K562 (cell line): ENCODE data around the gene ZG16B. TPM values are rescaled to one million over a fixed set of nuclear protein-coding genes. Genes with fewer than 3 reads are reported as not detected.

Experiments
- CBFB ChIP-seq: sonication (generic); formaldehyde crosslinking; IDR thresholded peaks from 2 replicates; pipeline ENCODE4 v1.4.0; 2020; ENCODE audit warnings: mild to moderate bottlenecking, missing genetic modification reagents
- CREM ChIP-seq: IDR thresholded peaks from 2 replicates; pipeline ENCODE4 v1.6.1; 2014; ENCODE audit warnings: antibody characterized with exemption, low read depth
- DEAF1 ChIP-seq: fragments of 450-650 bp; formaldehyde crosslinking; IDR thresholded peaks from 2 replicates; pipeline ENCODE4 v1.4.0; 2020; ENCODE audit warnings: mild to moderate bottlenecking, moderate library complexity
- E2F3 ChIP-seq: fragments of 250-450 bp; sonication (Bioruptor Pico); IDR thresholded peaks from 2 replicates; pipeline ENCODE4 v1.4.0; 2020; ENCODE audit warnings: mild to moderate bottlenecking
- E2F5 ChIP-seq: sonication (generic); formaldehyde crosslinking; IDR thresholded peaks from 2 replicates; pipeline ENCODE4 v1.8.0; 2022; ENCODE audit warnings: mild to moderate bottlenecking, missing genetic modification reagents
- FOXK2 ChIP-seq, 2 experiments: fragments of 450-650 bp; IDR thresholded peaks in 1 of 2; conservative IDR thresholded peaks in 1 of 2; 2 replicates each; pipeline ENCODE4 v1.6.1; 2016; ENCODE audit warnings: low read depth in 2 of 2, mild to moderate bottlenecking in 1 of 2
- GABPB1 ChIP-seq: sonication (generic); formaldehyde crosslinking; IDR thresholded peaks from 2 replicates; pipeline ENCODE4 v1.8.0; 2022; ENCODE audit warnings: mild to moderate bottlenecking, missing genetic modification reagents
- HMG20B ChIP-seq: fragments of 250-450 bp; sonication (Bioruptor Pico); IDR thresholded peaks from 2 replicates; pipeline ENCODE4 v1.5.0; 2021; ENCODE audit warnings: mild to moderate bottlenecking
- KDM1A ChIP-seq, 2 experiments: fragments of 450-650 bp; IDR thresholded peaks; 2 replicates each; pipeline ENCODE4 v1.6.1; 2016; ENCODE audit warnings: mild to moderate bottlenecking in 2 of 2
- L3MBTL2 ChIP-seq: fragments of 450-650 bp; IDR thresholded peaks from 2 replicates; pipeline ENCODE4 v1.6.1; 2016; ENCODE audit warnings: mild to moderate bottlenecking, moderate library complexity
- PYGO2 ChIP-seq: fragments of 450-650 bp; IDR thresholded peaks from 2 replicates; pipeline ENCODE4 v1.6.1; 2016; ENCODE audit warnings: mild to moderate bottlenecking, missing genetic modification characterization, moderate library complexity, missing compliant biosample characterization
- RAD21 ChIP-seq, 2 experiments: fragments of 250-450 bp in 1 of 2; fragments of 450-650 bp in 1 of 2; sonication (Bioruptor Pico) in 1 of 2; formaldehyde crosslinking in 1 of 2; IDR thresholded peaks in 1 of 2; conservative IDR thresholded peaks in 1 of 2; 2 replicates each; pipeline versions ENCODE4 v1.4.0 to v1.8.0; 2020 to 2022; ENCODE audit warnings: mild to moderate bottlenecking in 2 of 2, moderate library complexity in 1 of 2
- SMAD3 ChIP-seq: fragments of 450-650 bp; formaldehyde crosslinking; conservative IDR thresholded peaks from 2 replicates; pipeline ENCODE4 v1.4.0; 2020; ENCODE audit warnings: mild to moderate bottlenecking
- SMC3 ChIP-seq: conservative IDR thresholded peaks from 2 replicates; pipeline ENCODE4 v1.6.1; 2011; ENCODE audit warnings: low read depth, low read length, improper control_type of control experiment; ENCODE audit not compliant: insufficient read depth
- ZBTB40 ChIP-seq, 2 experiments: fragments of 450-650 bp in 1 of 2; sonication (generic) in 1 of 2; formaldehyde crosslinking in 1 of 2; IDR thresholded peaks; 2 replicates each; pipeline versions ENCODE4 v1.7.1 to v1.9.0; 2016 to 2022; ENCODE audit warnings: inconsistent platforms in 1 of 2, mild to moderate bottlenecking in 1 of 2, missing genetic modification reagents in 1 of 2
- ZEB2 ChIP-seq: fragments of 450-650 bp; IDR thresholded peaks from 2 replicates; pipeline ENCODE4 v1.6.1; 2016
- polyA plus RNA-seq, 8 experiments: library from polyadenylated mRNA; depleted of rRNA in 4 of 8; stranded (reverse) in 5 of 8; unstranded in 3 of 8; fragments of >200 nt; fragmentation: Nextera tagmentation in 2 of 8; fragmentation: Illumina TruSeq in 1 of 8; extraction: Ambion mirVana in 2 of 8; extraction: Trizol in 1 of 8; gene quantifications; 2 replicates each; pipeline versions ENCODE4 v1.2.1 to v1.2.3, GENCODE V29; 2011 to 2014; ENCODE audit warnings: inconsistent platforms in 1 of 8, missing spikeins in 1 of 8
- total RNA-seq, 7 experiments: library from RNA; depleted of rRNA in 6 of 7; stranded (reverse); fragments of >200 nt in 6 of 7; fragmentation: Illumina TruSeq in 2 of 7; extraction: Trizol in 2 of 7; gene quantifications; 2 replicates each; pipeline versions ENCODE4 v1.2.1 to v1.2.3, GENCODE V29; 2011 to 2021; ENCODE audit warnings: low replicate concordance in 1 of 7

ZG16B gene
- total and polyA plus RNA-seq, 9 of the 15 experiments (the other 6 are each of a cell fraction or from before 2014, with no cell fraction given) = 0.25 to 0.43 (median 0.34) TPM; not detected in 5

GRCh38 chr16:2838928-2839327 is 8.8 kb downstream of the ZG16B start (continued):
- TF ChIP-seq ZBTB40 (IDR thresholded peaks at IDR 0.05) (no peak), ZBTB40 (CRISPR knock-in tag; IDR thresholded peaks at IDR 0.05) (no peak), E2F3 (CRISPR knock-in tag) (no peak), DEAF1 (CRISPR knock-in tag) (peak; percentile 74), FOXK2 (conservative IDR thresholded peaks at IDR 0.05 in 1 of 2, IDR thresholded peaks at IDR 0.05 in 1 of 2; ENCODE audit: low read depth in 2 of 2) (no peak), KDM1A (IDR thresholded peaks at IDR 0.05) (0 out of 4 replicates have a peak, but pooled peaks of 1 of the 2 experiments have one; percentile 19), PYGO2 (tag) (no peak), RAD21 (CRISPR knock-in tag; conservative IDR thresholded peaks at IDR 0.05 in 1 of 2, IDR thresholded peaks at IDR 0.05 in 1 of 2) (peak; percentile 89 to 95), E2F5 (CRISPR knock-in tag) (no peak), HMG20B (CRISPR knock-in tag) (no peak), SMC3 (peak; percentile 93), L3MBTL2 (peak; percentile 26; the same call in 1 of the 2 replicates), CREM (0 out of 2 replicates have a peak, but pooled peaks have one; percentile 48), CBFB (CRISPR knock-in tag) (0 out of 2 replicates have a peak, but pooled peaks have one; percentile 17), SMAD3 (CRISPR knock-in tag) (no peak), ZEB2 (0 out of 2 replicates have a peak, but pooled peaks have one; percentile 12), GABPB1 (peak; percentile 50; the same call in 1 of the 2 replicates)
